NCI-H2107 treated with DMSO at 0.1 percent for 48 hours (cell line): Measurements from ENCODE around the gene PCDHGA3.
"Not testable (repeated sequence)": the region's sequence is repeated elsewhere in the genome, so short reads cannot be mapped to it uniquely, and the experiment has no call there.

Experiments
- DNase-seq: peaks from one replicate; lab custom pipeline; 2025; ENCODE audit not compliant: unreplicated experiment; lab: John Stamatoyannopoulos, UW

The PCDHGA3 gene

GRCh38 chr5:141346017-141346416 is 2.4 kb downstream of the PCDHGA3 start:
- DNase-seq, result not testable (repeated sequence)

GRCh38 chr5:141349917-141350619 is 6.4 kb downstream of the PCDHGA3 start, which contains the start of gene PCDHGB1:
TSS of gene PCDHGB1 (plus strand) at chr5:141350099. CDS start at chr5:141350261, 162 bp downstream.
- DNase-seq, result no peak

- DNase-seq, result no peak
Observed at GRCh38 chr5:141351591-141351990, 8.0 kb downstream of the PCDHGA3 start.

- DNase-seq, result no peak
Observed at GRCh38 chr5:141354900-141355469, 11.4 kb downstream of the PCDHGA3 start, which contains the start of gene PCDHGA4. TSS of gene PCDHGA4 (plus strand) at chr5:141355021. CDS start at chr5:141355108, 87 bp downstream.

GRCh38 chr5:141355641-141356040 is 12.0 kb downstream of the PCDHGA3 start:
- DNase-seq, result no peak

- DNase-seq, result no peak
Observed at GRCh38 chr5:141356133-141356532, 12.5 kb downstream of the PCDHGA3 start.

- no peak for DNase-seq
Observed at GRCh38 chr5:141356950-141357349, 13.3 kb downstream of the PCDHGA3 start.

- no peak for DNase-seq
Observed at GRCh38 chr5:141359790-141360426, 16.3 kb downstream of the PCDHGA3 start, which contains the start of gene PCDHGB2. TSS of gene PCDHGB2 (plus strand) at chr5:141359994. CDS start at chr5:141360136, 142 bp downstream.

- no peak for DNase-seq
Observed at GRCh38 chr5:141360685-141361084, 17.1 kb downstream of the PCDHGA3 start.

GRCh38 chr5:141362719-141363118 is 19.1 kb downstream of the PCDHGA3 start:
- no peak for DNase-seq

GRCh38 chr5:141363952-141364660 is 20.5 kb downstream of the PCDHGA3 start, which contains the start of gene PCDHGA5:
TSS of gene PCDHGA5 (plus strand) at chr5:141364162. CDS start at chr5:141364331, 169 bp downstream.
- DNase-seq, result no peak

GRCh38 chr5:141366016-141366896 is 22.6 kb downstream of the PCDHGA3 start:
- no peak for DNase-seq

GRCh38 chr5:141369994-141370848 is 26.6 kb downstream of the PCDHGA3 start, which contains the start of gene PCDHGB3:
TSS of gene PCDHGB3 (plus strand) at chr5:141370242. CDS start at chr5:141370395, 153 bp downstream.
- DNase-seq, result no peak

- no peak for DNase-seq
Observed at GRCh38 chr5:141371572-141372475, 28.2 kb downstream of the PCDHGA3 start.

- no peak for DNase-seq
Observed at GRCh38 chr5:141373673-141374317, 30.2 kb downstream of the PCDHGA3 start, which contains the start of gene PCDHGA6. TSS of gene PCDHGA6 (plus strand) at chr5:141373891. CDS start at chr5:141374084, 193 bp downstream.

GRCh38 chr5:141374627-141375026 is 31.0 kb downstream of the PCDHGA3 start:
- DNase-seq, result no peak

- not testable (repeated sequence) for DNase-seq
Observed at GRCh38 chr5:141375444-141376155, 32.0 kb downstream of the PCDHGA3 start.
